K562 treated with DMSO at 1 percent for 4 hours (cell line): ENCODE measurements around the gene PLEKHG3. TPM values are rescaled to one million over a fixed set of nuclear protein-coding genes. Genes with fewer than 3 reads are reported as not detected.

Experiments used
- total RNA-seq: library from RNA; unstranded; fragments of 300-600 nt; gene quantifications from 2 replicates; pipeline ENCODE4 v1.2.3, GENCODE V29; 2022; ENCODE audit not compliant: insufficient read depth

The PLEKHG3 gene
- not detected in 2 replicates for total RNA-seq

GRCh38 chr14:64704143-64704742 is at the start of gene PLEKHG3:
TSS of gene PLEKHG3 (plus strand) at chr14:64704424. CDS start at chr14:64727632, 23,208 bp downstream.

Other genes with a start within 250 kb of the PLEKHG3 start
- 0.22 and 0.28 TPM in 2 replicates for gene AKAP5, start 238.9 kb upstream of the PLEKHG3 start, total RNA-seq
- gene ZBTB25, start 200.6 kb upstream of the PLEKHG3 start, total RNA-seq, result 2.0 and 3.2 TPM in 2 replicates
- gene ZBTB1, start 199.7 kb upstream of the PLEKHG3 start, total RNA-seq, result 6.0 and 12.9 TPM in 2 replicates
- gene HSPA2, start 163.7 kb upstream of the PLEKHG3 start, total RNA-seq, result not detected in 2 replicates
- not detected in 2 replicates for gene PPP1R36, start 154.5 kb upstream of the PLEKHG3 start, total RNA-seq
- gene SPTB, start 175.5 kb downstream of the PLEKHG3 start, total RNA-seq, result 9.9 and 13.7 TPM in 2 replicates
- 13.5 and 16.0 TPM in 2 replicates for gene CHURC1, start 210.0 kb downstream of the PLEKHG3 start, total RNA-seq
- not detected in 2 replicates for gene GPX2, start 238.3 kb downstream of the PLEKHG3 start, total RNA-seq